A172 (cell line): ENCODE results near the gene SMAD3. TPM values are rescaled to one million over a fixed set of nuclear protein-coding genes. Genes with fewer than 3 reads are reported as not detected.
"Not testable (repeated sequence)": the region's sequence is repeated elsewhere in the genome, so short reads cannot be mapped to it uniquely, and the experiment has no call there.

ENCODE experiments used
- DNase-seq: peaks from one replicate; pipeline ENCODE4 v3.0.0-alpha.2; 2015; ENCODE audit warnings: low spot score
- total RNA-seq: library from RNA; depleted of rRNA; stranded (reverse); fragments of >200 nt; shearing (Covaris generic); gene quantifications from 2 replicates; pipeline ENCODE4 v1.2.3, GENCODE V29; 2014

Gene SMAD3
- total RNA-seq, 1 experiment from 2014 or later: 7.2 TPM

GRCh38 chr15:67109141-67110034, 44.0 kb downstream of the SMAD3 start:
- DNase-seq: peak; percentile 88

- no peak for DNase-seq
Measured at GRCh38 chr15:67110361-67110781, 45.0 kb downstream of the SMAD3 start.

- no peak for DNase-seq
Measured at GRCh38 chr15:67110958-67111864, 45.8 kb downstream of the SMAD3 start.

- no peak for DNase-seq
Measured at GRCh38 chr15:67114046-67114445, 48.6 kb downstream of the SMAD3 start.

- DNase-seq: no peak
Measured at GRCh38 chr15:67114846-67115585, 49.6 kb downstream of the SMAD3 start.

GRCh38 chr15:67115586-67115969, 50.2 kb downstream of the SMAD3 start:
- no peak for DNase-seq

GRCh38 chr15:67116742-67117141, 51.3 kb downstream of the SMAD3 start:
- peak; percentile 67 for DNase-seq

- DNase-seq: no peak
Measured at GRCh38 chr15:67117370-67117769, 52.0 kb downstream of the SMAD3 start.

GRCh38 chr15:67118808-67119207, 53.4 kb downstream of the SMAD3 start:
- DNase-seq: no peak

- no peak for DNase-seq
Measured at GRCh38 chr15:67119238-67119846, 53.9 kb downstream of the SMAD3 start.

GRCh38 chr15:67120009-67120838, 54.8 kb downstream of the SMAD3 start:
- DNase-seq: no peak

- DNase-seq: peak; percentile 78
Measured at GRCh38 chr15:67120839-67121643, 55.6 kb downstream of the SMAD3 start.

GRCh38 chr15:67121644-67122605, 56.5 kb downstream of the SMAD3 start:
- DNase-seq: no peak

- not testable (repeated sequence) for DNase-seq
Measured at GRCh38 chr15:67122816-67123215, 57.4 kb downstream of the SMAD3 start.

- not testable (repeated sequence) for DNase-seq
Measured at GRCh38 chr15:67123291-67123690, 57.9 kb downstream of the SMAD3 start.

- DNase-seq: no peak
Measured at GRCh38 chr15:67124111-67124510, 58.7 kb downstream of the SMAD3 start.

- no peak for DNase-seq
Measured at GRCh38 chr15:67124911-67125588, 59.6 kb downstream of the SMAD3 start.
